ENCODE data around the gene ANKRD62. TPM values are rescaled to one million over a fixed set of nuclear protein-coding genes. Genes with fewer than 3 reads are reported as not detected.
"Not testable (repeated sequence)": the region's sequence is repeated elsewhere in the genome, so short reads cannot be mapped to it uniquely, and the experiment has no call there.

The ANKRD62 gene
- total RNA-seq, 1 donor from 2014 or later: not detected

- H3K27me3 ChIP-seq; H3K27ac ChIP-seq; H3K4me1 ChIP-seq; H3K9me3 ChIP-seq; DNase-seq (ENCODE audit: low spot score in 2 of 2); H3K36me3 ChIP-seq; intact Hi-C loops (cut with DNase I); H3K4me3 ChIP-seq: not testable (repeated sequence)
Measured at GRCh38 chr18:12141778-12142177, 48.1 kb downstream of the ANKRD62 start.

GRCh38 chr18:12149431-12149830 is 55.8 kb downstream of the ANKRD62 start:
- H3K4me3 ChIP-seq; H3K27ac ChIP-seq; DNase-seq (ENCODE audit: low spot score in 2 of 2); intact Hi-C loops (cut with DNase I); H3K36me3 ChIP-seq; H3K27me3 ChIP-seq; H3K9me3 ChIP-seq; H3K4me1 ChIP-seq: not testable (repeated sequence)

- TF ChIP-seq CTCF (IDR thresholded peaks at IDR 0.05): no peak
- H3K4me3 ChIP-seq: no peak overlapping the region
- no peak for DNase-seq (ENCODE audit: low spot score in 2 of 2)
- no peaks in the 10 kb centered on the region for H3K27me3 ChIP-seq
- no peak overlapping the region for H3K27ac ChIP-seq
- H3K36me3 ChIP-seq: no peaks in the 10 kb centered on the region
- intact Hi-C loops (cut with DNase I): no loop called here
- no peaks in the 10 kb centered on the region for H3K4me1 ChIP-seq
- no peaks in the 10 kb centered on the region for H3K9me3 ChIP-seq
Measured at GRCh38 chr18:12154361-12154760, 60.7 kb downstream of the ANKRD62 start.

GRCh38 chr18:12155996-12156395 is 62.4 kb downstream of the ANKRD62 start:
- Histone ChIP-seq H3K36me3 (no peaks in the 10 kb centered on the region), H3K9me3 (no peaks in the 10 kb centered on the region), H3K27ac (no peak overlapping the region), H3K4me1 (no peaks in the 10 kb centered on the region), H3K4me3 (no peak overlapping the region), H3K27me3 (no peaks in the 10 kb centered on the region)
- TF ChIP-seq CTCF (IDR thresholded peaks at IDR 0.05): no peak
- no peak for DNase-seq (ENCODE audit: low spot score in 2 of 2)
- intact Hi-C loops (cut with DNase I): no loop called here

GRCh38 chr18:12159446-12159845 is 65.8 kb downstream of the ANKRD62 start:
- Histone ChIP-seq H3K27me3 (no peaks in the 10 kb centered on the region), H3K4me1 (no peaks in the 10 kb centered on the region), H3K27ac (no peak overlapping the region), H3K4me3 (no peak overlapping the region), H3K36me3 (no peaks in the 10 kb centered on the region), H3K9me3 (no peaks in the 10 kb centered on the region)
- TF ChIP-seq CTCF (IDR thresholded peaks at IDR 0.05): no peak
- DNase-seq (ENCODE audit: low spot score in 2 of 2): no peak
- intact Hi-C loops (cut with DNase I): no loop called here

GRCh38 chr18:12162786-12163185 is 69.1 kb downstream of the ANKRD62 start:
- TF ChIP-seq CTCF (IDR thresholded peaks at IDR 0.05): no peak
- no peak for DNase-seq (ENCODE audit: low spot score in 2 of 2)
- Histone ChIP-seq H3K27me3 (no peaks in the 10 kb centered on the region), H3K4me1 (no peaks in the 10 kb centered on the region), H3K36me3 (no peaks in the 10 kb centered on the region), H3K27ac (no peak overlapping the region), H3K9me3 (no peaks in the 10 kb centered on the region), H3K4me3 (no peak overlapping the region)
- intact Hi-C loops (cut with DNase I): no loop called here

GRCh38 chr18:12165038-12165768 is 71.6 kb downstream of the ANKRD62 start:
- no peak for TF ChIP-seq CTCF (IDR thresholded peaks at IDR 0.05)
- H3K4me3 ChIP-seq: no peak overlapping the region
- H3K4me1 ChIP-seq: no peaks in the 10 kb centered on the region
- no peaks in the 10 kb centered on the region for H3K27me3 ChIP-seq
- intact Hi-C loops (cut with DNase I): no loop called here
- no peaks in the 10 kb centered on the region for H3K9me3 ChIP-seq
- H3K27ac ChIP-seq: no peak overlapping the region
- DNase-seq (ENCODE audit: low spot score in 2 of 2): no peak
- H3K36me3 ChIP-seq: no peaks in the 10 kb centered on the region
